Myocyte (in vitro differentiated cells): ENCODE data around the gene PEX10. TPM values are rescaled to one million over a fixed set of nuclear protein-coding genes. Genes with fewer than 3 reads are reported as not detected.
"Not testable (repeated sequence)": the region's sequence is repeated elsewhere in the genome, so short reads cannot be mapped to it uniquely, and the experiment has no call there.

Source experiments
- DNase-seq: peaks from one replicate; pipeline ENCODE4 v3.0.0-alpha.2; 2012; ENCODE audit warnings: low read depth
- polyA plus RNA-seq: library from polyadenylated mRNA; unstranded; fragments of >200 nt; gene quantifications from one replicate; pipeline ENCODE4 v1.2.1, GENCODE V29; 2012; ENCODE audit warnings: missing spikeins
- total RNA-seq: library from RNA; depleted of rRNA; stranded (reverse); fragments of >200 nt; gene quantifications from 2 replicates; pipeline ENCODE4 v1.2.3, GENCODE V29; 2014

The PEX10 gene
- 54.4 and 62.5 TPM in 2 replicates for total RNA-seq
- 42.7 TPM for polyA plus RNA-seq

GRCh38 chr1:2412395-2412772, at the start of gene PEX10:
Gene PEX10, minus strand, starts transcription at chr1:2412564. Its CDS starts 62 bp downstream, at chr1:2412502.
- peak; percentile 95 for DNase-seq

DNA sequence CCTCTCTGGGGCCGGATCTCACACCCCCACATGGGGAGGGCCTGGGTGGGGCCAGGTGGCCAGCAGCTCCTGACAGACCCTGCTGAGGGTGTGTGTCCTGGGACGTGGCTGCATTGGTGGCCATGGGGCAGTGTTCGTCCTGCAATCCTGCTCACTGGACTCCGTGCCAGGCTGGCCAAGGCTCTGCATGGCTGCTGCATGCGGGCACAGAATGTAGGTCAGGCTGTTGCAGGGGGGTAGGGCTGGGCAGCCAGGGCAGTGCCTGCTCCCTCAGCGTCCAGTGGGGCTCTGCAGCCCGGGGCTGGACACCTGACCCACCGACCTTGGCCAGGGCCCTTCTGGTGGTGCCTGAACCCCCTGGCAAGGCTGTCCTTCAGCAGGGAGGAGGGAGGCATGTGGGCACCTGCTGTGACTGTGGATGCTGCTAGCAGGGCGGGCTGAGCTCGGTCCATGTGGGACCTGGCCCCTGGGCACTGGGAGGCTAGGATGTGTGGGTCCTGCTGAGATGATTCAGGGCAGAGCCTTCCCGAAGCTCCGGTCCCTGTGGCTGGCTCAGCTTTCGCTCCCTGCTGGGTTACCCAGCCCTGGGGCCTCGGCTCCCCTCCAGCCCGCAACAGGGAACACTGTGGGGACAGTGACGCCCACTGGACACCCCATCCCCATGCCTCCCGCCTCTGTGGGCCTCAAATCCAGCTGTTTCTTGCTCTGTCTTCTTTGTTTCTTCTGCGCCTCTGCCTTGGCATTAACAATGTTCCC, 48.8 kb upstream of the PEX10 start:
- DNase-seq = no peak

- DNase-seq = no peak
Measured at GRCh38 chr1:2460203-2460602, 47.8 kb upstream of the PEX10 start.

GRCh38 chr1:2459757-2460156, 47.4 kb upstream of the PEX10 start:
- DNase-seq = peak; percentile 61

- not testable (repeated sequence) for DNase-seq
Measured at GRCh38 chr1:2459102-2459753, 46.9 kb upstream of the PEX10 start.

GRCh38 chr1:2458687-2459086, 46.3 kb upstream of the PEX10 start:
- no peak for DNase-seq

DNA sequence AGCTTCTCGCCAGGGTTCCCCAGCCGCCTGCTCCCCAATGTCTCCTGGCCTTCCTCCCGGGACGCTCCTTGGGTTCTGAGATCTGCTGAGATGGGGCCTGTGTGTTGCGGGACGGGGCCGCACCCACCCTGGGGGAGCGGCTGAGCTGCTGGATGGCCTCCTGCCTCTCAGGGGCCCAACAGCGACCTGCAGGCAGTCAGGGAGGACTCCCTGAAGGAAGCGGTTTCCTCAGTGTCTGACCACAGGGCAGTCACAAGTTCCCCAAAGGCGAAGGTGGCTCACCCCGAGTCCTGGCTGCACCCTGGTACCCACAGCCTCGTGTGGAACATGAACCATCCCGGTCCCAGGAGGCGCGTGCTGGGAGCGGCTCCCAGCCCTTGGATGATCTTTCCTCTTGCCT, 45.1 kb upstream of the PEX10 start:
- DNase-seq = no peak

- peak; percentile 38 for DNase-seq
Measured at GRCh38 chr1:2455757-2456156, 43.4 kb upstream of the PEX10 start.

- no peak for DNase-seq
Measured at GRCh38 chr1:2454227-2454626, 41.9 kb upstream of the PEX10 start.

DNA sequence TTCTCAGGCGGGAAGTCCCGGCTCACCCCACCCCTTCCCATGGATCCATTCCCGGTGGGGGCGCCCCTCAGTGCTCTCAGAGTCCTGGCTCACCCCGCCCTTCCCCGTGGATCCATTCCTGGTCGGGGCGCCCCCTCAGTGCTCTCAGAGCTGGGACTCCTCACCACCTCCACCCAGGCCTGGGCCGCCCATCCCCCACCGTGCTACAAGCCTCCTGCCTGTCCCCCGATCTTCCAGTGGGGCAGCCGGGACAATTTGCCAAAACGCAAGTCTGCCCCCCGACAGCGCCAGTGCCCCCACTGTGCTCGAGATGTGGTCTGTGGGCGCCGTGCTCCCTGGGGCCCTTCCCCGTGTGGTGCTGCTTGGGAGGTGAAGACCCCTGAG, 40.6 kb upstream of the PEX10 start:
- no peak for DNase-seq

DNA sequence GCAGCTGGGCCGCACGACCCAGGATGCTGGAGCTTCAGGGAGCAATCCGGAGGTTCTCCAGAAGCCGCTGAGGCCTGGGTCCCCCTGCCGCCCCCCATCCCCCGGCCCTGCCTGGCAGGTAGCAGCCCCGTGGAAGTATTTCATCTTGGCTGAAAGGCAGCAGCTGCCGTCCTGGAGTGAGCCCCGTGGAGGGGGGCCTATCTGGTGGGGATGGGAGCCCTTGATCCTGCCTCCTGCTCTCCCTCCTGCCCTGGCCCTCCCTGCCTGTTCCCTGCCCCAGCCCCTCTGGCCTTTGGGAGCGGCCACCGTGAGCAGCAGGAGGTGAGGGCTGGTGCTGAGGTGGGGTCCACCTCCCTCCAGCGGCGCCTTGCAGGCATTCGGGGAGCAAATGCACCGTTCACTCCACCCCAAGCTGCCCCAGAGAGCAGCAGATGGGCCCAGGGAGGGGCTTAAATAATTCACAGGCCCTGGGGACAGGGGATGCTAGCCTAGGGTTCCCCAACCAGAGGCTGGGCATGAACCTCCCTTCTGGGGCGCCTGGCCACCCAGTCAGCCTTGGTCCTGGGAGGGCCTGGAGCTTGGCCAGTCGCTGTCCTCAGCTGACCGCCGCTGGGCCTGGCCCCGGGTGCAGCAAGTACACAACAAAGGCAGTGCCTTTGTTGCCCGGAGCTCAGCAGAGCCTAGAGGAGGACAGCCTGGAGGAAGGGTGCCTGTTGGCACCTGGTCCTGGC, 40.0 kb upstream of the PEX10 start:
- DNase-seq = no peak

DNA sequence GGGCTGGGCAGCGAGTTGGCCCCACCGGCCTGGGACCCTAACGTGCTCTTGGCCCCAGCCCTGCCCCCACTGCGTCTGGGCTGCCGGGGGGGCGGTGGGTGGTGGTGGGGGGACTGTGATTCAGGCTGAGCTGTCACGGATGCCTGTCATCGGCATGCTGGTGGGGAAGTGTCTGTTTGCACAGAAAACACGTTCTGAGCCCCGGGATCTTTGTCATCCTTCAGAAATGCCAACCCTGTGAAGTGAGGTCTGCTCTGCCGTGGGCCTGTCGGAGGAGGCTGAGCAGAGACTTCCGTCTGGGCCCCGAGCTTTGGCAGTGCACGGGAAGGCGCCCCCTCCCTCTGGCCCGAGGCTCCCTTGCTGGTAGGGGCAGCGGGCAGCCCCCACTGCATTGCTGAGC, 39.4 kb upstream of the PEX10 start:
- DNase-seq = peak; percentile 45

DNA sequence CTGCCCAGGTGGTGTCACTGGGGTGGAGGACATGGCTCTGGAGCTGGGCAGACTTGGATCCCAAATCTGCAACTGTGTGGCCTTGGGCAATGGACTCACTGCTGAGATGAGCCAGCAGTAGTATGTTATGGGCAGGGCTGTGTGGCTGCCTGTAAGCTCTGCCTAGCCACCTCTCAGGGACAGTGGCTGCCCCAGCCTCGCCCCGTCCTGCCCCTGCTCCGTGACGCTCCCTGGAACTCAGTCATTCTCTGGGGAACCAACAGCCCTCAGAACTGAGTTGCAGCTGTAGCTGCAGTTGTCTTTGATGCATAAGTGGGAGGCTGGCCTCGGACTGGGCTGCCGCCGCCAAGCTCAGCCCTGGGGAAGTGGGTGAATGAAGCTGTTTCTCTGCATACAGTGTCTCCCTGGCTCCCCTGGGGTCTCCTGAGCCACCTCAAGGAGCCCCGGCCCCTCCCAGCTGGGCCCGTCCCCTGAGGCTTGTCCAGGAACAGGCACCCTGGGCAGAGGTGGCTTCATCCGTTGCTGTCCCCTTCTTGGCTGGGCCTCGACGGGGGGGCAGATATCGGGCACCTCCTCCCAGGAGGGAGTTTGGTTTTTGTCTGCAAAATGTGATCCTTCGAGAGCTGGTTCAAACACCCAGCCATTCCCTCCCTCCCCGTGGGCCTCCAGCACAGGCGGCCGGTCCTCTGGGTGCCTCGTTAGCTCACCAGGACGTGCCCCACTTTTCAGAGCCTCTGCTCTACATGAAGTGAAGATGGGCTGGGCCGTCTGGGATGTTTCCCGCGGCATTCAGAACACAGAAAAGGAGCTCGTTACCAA, 37.5 kb upstream of the PEX10 start:
- DNase-seq = peak; percentile 69

DNA sequence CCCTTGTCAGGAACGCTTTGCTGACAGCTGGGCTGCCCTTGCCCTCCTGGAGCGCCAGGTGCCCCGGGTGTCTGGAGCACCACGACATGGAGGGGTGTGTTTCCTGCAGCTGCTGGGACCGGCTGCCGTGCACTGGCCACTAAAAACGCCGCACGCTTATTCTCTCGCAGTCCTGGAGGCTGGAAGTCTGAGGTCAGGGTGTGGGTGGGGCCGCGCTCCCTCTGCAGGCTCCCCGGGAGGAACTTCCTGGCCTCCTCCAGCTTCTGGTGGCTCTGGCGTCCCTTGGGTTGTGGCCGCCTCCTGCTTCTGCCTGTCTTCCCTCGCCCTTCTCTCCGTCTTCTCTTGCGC, 35.7 kb upstream of the PEX10 start:
- DNase-seq = peak; percentile 78

GRCh38 chr1:2447276-2448097, 35.1 kb upstream of the PEX10 start:
- DNase-seq = no peak

DNA sequence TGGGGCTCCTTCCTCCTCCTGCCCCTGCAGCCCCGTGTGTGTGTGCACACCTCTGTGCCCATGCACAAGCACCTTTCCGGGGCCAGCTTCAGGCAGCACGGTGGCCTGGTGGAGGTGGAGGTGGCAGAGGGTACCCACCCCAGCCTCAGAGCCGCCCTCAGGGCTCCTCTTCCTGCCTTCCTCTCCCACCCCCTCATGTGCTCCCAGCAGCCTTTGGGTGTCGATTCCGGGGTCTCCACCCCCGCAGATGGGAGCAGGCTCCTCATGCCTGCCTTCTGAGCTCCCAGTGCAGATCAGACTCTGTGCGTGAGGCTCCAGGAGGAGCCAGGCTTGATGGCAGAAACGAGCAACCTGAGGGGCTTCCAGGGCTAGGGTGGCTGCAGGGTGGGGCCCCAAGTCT, 34.5 kb upstream of the PEX10 start:
- no peak for DNase-seq

- no peak for DNase-seq
Measured at GRCh38 chr1:2446394-2446793, 34.0 kb upstream of the PEX10 start.

- no peak for DNase-seq
Measured at GRCh38 chr1:2445823-2446215, 33.5 kb upstream of the PEX10 start.

GRCh38 chr1:2445162-2445822, 32.9 kb upstream of the PEX10 start:
- DNase-seq = no peak

DNA sequence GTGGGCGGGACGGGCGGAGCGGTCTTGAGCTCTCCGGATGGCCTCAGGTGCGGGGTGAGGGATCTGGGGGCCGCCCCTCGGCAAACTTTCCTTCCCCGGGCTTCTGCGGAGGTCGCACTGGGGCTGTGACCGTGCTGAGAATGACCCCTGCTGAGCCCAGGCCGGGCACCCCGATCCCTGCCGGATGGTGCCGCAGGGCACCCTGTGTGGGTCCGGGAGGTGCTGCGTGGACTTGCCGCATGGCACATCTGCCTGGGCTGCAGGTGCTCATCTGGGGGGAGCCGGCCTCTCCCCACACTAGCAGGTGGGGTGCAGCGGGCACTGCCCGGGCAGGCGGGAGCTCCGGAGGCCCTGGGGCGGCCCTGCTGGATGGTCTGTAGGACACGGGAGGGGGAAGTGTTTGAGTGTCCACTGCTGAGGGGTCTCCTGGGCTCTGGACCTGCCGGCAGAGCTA, 31.8 kb upstream of the PEX10 start:
- no peak for DNase-seq
